ENCODE results near the gene ZSCAN2.

The ZSCAN2 gene

GRCh38 chr15:84611631-84612030 lies 10.8 kb downstream of the ZSCAN2 start:
- TF ChIP-seq CTCF (IDR thresholded peaks at IDR 0.05; ENCODE audit: low read depth, low read length) = no peak
- H3K4me3 ChIP-seq (ENCODE audit: low read depth, low read length) = no peak overlapping the region

- no peak overlapping the region for H3K4me3 ChIP-seq (ENCODE audit: low read depth, low read length)
- no peak for TF ChIP-seq CTCF (IDR thresholded peaks at IDR 0.05; ENCODE audit: low read depth, low read length)
Observed at GRCh38 chr15:84616235-84616634, 15.4 kb downstream of the ZSCAN2 start.

- H3K4me3 ChIP-seq (ENCODE audit: low read depth, low read length) = no peak overlapping the region
- TF ChIP-seq CTCF (IDR thresholded peaks at IDR 0.05; ENCODE audit: low read depth, low read length) = no peak
Observed at GRCh38 chr15:84620626-84621025, 19.8 kb downstream of the ZSCAN2 start.

- TF ChIP-seq CTCF (IDR thresholded peaks at IDR 0.05; ENCODE audit: low read depth, low read length) = no peak
- H3K4me3 ChIP-seq (ENCODE audit: low read depth, low read length) = no peak overlapping the region
Observed at GRCh38 chr15:84621358-84621979, 20.7 kb downstream of the ZSCAN2 start.

GRCh38 chr15:84624359-84624758 lies 23.6 kb downstream of the ZSCAN2 start:
- no peak overlapping the region for H3K4me3 ChIP-seq (ENCODE audit: low read depth, low read length)
- no peak for TF ChIP-seq CTCF (IDR thresholded peaks at IDR 0.05; ENCODE audit: low read depth, low read length)

GRCh38 chr15:84625123-84625522 lies 24.3 kb downstream of the ZSCAN2 start:
- no peak overlapping the region for H3K4me3 ChIP-seq (ENCODE audit: low read depth, low read length)
- no peak for TF ChIP-seq CTCF (IDR thresholded peaks at IDR 0.05; ENCODE audit: low read depth, low read length)

- no peak for TF ChIP-seq CTCF (IDR thresholded peaks at IDR 0.05; ENCODE audit: low read depth, low read length)
- H3K4me3 ChIP-seq (ENCODE audit: low read depth, low read length) = no peak overlapping the region
Observed at GRCh38 chr15:84629033-84629432, 28.2 kb downstream of the ZSCAN2 start.

All from WI38 (cell line).